DOHH2 (cell line): ENCODE measurements around the gene C8A.

Experiments used
- EZH2phosphoT487 ChIP-seq: fragments of 200-600 bp; sonication (generic); IDR thresholded peaks from 2 replicates; pipeline ENCODE4 v1.6.1; 2017; ENCODE audit warnings: borderline replicate concordance, mild to moderate bottlenecking, antibody characterized with exemption, low read length, moderate library complexity, mixed read lengths
- TF ChIP-seq, protein P1 (sequence below): fragments of 200-600 bp; sonication (generic); IDR thresholded peaks from one replicate; pipeline ENCODE4 v1.5.1; 2014; ENCODE audit warnings: antibody characterized with exemption, mild to moderate bottlenecking, low read depth, low read length; ENCODE audit not compliant: poor library complexity, severe bottlenecking

DNA sequence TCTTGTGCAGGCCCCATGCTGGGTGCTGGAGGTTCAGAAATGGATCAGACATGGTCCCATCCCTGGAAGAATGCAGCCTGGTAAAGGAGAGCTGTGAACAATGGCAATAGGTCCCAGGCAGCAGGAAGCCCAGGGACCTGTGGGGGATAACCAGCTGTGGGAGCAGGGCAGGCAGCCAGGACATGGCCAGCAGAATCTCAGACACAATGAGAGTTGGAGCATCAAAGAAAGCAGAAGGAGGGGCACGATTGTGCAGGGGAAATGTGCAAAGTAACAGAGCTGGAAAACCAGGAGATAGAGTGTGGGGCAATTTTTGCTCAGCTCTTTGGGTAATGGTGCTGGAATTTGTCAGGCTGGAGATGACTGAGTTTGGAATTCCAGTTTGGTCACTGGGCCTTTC is 66.9 kb downstream of the C8A start:
- TF ChIP-seq, protein P1, sequence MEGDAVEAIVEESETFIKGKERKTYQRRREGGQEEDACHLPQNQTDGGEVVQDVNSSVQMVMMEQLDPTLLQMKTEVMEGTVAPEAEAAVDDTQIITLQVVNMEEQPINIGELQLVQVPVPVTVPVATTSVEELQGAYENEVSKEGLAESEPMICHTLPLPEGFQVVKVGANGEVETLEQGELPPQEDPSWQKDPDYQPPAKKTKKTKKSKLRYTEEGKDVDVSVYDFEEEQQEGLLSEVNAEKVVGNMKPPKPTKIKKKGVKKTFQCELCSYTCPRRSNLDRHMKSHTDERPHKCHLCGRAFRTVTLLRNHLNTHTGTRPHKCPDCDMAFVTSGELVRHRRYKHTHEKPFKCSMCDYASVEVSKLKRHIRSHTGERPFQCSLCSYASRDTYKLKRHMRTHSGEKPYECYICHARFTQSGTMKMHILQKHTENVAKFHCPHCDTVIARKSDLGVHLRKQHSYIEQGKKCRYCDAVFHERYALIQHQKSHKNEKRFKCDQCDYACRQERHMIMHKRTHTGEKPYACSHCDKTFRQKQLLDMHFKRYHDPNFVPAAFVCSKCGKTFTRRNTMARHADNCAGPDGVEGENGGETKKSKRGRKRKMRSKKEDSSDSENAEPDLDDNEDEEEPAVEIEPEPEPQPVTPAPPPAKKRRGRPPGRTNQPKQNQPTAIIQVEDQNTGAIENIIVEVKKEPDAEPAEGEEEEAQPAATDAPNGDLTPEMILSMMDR, result no peak
- TF ChIP-seq EZH2phosphoT487, result no peak
